Urothelium cell line (cell line): ENCODE results near the gene RNF223.

Experiments used
- DNase-seq: peaks from one replicate; pipeline ENCODE4 v3.0.0; 2011; ENCODE audit warnings: low spot score, mixed read lengths
- FAIRE-seq: peaks from 2 replicates; lab custom pipeline; 2011; peaks lifted over from hg19 to GRCh38; lab: Jason Lieb, UNC

The RNF223 gene

DNA sequence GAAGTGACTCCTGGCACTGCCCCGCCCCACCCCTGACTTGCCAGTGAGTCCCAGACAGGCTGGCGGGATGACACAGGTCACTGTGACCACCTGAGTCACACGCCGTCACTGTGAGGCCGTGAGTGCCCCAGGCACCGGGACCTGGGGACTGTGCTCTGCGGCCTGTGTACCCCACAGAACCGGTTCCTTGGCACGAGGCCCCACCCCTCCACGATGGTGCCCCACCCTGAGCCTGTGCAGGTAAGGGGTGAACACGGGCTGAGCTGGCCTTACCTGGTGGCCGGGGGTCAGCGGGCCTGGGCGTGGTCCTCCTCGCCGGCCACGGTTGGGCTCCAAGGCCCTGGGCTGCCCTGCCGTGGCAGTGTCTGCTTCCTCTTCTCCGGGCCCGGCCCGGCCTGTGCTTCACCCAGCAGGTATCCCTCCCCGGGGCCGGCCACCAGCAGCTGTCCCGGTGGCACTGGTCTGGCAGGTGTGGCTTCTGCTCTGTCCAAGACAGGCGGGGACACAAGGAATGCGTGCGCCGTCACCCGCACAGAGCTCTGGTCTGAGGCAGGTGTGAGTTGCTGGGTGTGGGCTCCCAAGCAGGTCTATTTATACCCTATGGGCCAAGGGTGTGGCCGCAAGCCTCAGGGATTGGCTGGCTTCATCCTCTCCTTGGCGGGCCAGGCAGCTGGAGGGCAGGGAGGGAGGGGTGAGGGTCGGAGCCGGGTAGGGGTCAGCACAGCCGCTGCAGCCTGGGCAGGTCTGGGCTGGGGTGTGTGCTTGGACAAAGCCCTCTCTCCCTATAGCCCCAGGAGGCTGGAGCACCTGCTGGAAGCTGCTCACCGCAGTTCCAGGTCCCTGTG is at the start of gene RNF223:
Gene RNF223 (minus strand): TSS at position 564 of the 845 bp plus-strand sequence. CDS start 1,740 bp downstream, outside the sequence.
- FAIRE-seq (no peak), DNase-seq (no peak)

- DNase-seq (no peak), FAIRE-seq (no peak)
Measured at GRCh38 chr1:1122981-1123480, 48.9 kb upstream of the RNF223 start.

DNA sequence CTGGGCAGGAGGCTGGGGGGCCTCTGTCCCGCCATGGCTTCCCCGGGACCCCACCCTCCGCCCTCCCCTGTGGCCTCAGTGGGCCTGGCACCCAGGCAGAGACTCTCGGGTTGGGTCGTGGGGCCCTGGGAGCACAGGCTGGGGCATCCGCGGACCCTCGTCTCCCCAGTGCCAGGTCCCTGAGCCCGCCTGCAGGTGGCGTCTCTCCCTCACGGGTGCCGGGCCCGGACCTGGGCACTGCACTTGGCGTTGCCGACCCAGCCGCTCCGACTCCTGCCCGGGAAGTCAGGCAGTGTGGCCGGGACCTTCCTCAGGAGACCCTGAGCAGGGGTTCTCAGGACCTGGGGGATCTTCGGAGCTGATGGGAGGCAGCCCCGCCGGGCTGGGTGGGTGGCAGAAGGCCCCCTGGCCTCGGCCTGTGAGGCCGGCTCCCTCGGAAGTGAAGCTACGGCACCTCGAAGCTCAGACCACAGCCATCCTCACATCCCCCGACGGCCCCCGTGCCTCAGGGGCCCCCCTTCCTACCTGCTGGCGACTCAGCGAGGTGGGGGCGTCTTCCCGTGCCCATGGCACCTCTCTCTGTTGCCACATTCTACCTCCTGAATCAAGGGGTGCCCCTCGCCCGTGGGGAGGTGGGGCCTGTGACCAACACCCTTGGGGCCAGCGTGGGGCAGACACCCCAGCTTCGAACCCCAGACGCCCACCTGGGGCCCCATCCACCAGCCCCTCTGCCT is 48.1 kb upstream of the RNF223 start:
- DNase-seq (peak; percentile 78), FAIRE-seq (no peak)

- no peak for FAIRE-seq
- no peak for DNase-seq
Measured at GRCh38 chr1:1121611-1122077, 47.5 kb upstream of the RNF223 start.

GRCh38 chr1:1120866-1121591 is 46.9 kb upstream of the RNF223 start:
- DNase-seq (no peak), FAIRE-seq (no peak)

- no peak for FAIRE-seq
- DNase-seq = no peak
Measured at GRCh38 chr1:1120096-1120495, 46.0 kb upstream of the RNF223 start.

DNA sequence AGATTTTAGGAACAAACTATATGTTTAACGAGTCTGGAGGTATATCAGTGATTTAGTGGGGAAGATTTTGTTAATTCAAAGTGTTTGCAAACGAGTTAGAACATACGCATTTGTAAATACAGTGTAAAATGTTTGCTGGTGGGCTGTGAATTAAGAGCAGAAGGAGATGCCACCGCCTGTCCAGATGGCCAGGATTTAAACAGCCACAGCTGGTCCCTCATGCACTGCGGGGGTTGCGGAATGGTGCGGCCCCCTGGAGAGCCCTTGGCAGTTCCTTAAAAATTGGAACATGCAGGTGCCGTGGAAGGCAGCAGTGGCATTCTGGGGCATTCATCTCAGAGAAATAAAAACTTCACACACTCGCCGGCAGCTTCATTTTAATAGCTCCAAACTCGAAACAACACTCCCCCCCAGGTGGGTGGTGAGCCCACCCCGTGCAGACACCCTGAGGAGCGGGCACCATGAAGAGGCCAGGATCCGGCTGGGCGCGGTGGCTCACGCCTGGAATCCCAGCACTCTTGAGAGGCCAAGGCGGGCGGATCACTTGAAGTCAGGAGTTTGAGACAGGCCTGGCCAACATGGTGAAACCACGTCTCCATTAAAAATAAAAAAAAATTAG is 45.3 kb upstream of the RNF223 start:
- DNase-seq (no peak), FAIRE-seq (no peak)

GRCh38 chr1:1118876-1119220 is 44.7 kb upstream of the RNF223 start:
- no peak for DNase-seq
- FAIRE-seq = no peak

DNA sequence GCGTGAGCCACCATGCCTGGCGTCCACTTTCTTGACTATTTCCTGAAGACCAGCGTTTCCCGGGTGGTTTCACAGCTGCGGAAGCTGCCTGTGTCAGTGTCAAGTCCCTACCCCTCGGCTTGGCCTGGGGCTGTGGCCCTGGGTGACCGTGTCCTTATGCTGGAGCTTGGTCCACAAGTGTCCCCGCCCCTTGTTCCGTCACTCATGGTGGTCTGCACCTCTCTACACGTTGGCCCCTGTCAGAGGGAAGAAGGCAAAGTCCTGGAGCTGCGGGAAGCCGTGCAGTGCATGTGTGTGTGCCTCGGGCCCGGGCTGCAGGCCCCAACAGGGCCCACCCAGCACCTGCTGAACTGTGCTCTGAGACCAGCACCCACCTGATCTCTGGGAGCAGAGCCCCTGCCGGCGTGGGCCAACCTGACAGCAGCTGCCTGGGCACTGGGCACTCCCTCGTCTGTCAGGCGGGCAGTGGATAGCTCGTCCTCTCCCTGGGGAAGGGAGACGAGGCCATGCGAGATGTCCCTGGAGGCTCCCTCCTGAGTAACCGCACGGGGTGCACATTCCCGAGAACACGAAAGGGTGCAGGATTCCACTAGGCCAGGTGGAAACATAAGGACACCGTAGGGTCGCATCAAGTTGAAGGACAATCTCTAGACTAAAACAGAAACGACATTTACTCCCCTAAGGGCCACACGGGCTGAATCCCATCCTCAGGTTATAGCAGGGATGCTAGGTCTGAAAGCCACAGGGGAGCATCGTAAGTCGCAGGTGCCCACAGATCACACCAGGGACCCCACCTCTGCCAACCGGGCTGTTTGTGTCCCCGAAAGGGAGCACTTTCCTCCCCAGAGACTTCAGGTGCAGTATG is 44.1 kb upstream of the RNF223 start:
- DNase-seq = no peak
- FAIRE-seq = no peak

GRCh38 chr1:1117469-1117831 is 43.3 kb upstream of the RNF223 start:
- FAIRE-seq = no peak

DNA sequence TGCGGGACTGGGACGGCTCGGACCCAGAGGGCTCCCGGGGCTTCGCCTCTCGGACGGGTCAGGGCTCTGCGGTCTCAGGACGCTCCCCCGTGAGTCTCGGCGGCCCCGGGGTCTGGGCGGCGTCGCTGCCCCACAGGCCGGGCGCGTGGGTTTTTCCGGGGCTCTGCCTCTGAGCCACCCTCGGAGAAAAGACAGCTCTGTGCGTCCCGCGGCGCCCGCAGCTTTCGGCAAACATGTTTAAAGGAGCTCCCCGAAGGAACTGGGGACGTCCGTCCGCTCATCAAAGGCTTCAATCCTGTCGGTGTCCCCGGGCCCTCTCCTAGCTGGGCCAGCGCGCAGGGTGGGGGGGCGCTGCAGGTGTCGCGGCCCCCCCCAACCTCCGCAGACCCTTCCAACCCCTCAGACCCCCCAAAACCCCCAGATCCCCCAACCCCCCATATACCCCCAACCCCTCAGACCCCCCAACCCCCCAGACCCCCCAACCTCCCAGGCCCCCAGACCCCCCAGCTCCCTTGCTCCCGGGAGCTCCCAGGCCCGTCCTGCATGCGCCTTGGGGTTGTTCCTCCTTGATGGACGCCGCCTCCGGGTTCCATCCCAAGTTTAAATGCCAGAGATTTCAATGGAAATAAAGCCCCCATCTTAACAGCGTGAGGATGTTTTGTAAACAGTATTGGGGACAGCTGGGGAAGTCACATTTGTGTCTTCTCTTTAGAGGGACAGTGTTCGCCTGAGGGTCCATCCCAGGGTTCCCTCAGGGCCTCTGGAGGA is 42.8 kb upstream of the RNF223 start:
- no peak for DNase-seq
- FAIRE-seq = no peak

More at GRCh38 chr1:1117469-1117831, 43.3 kb upstream of the RNF223 start:
- no peak for DNase-seq

DNA sequence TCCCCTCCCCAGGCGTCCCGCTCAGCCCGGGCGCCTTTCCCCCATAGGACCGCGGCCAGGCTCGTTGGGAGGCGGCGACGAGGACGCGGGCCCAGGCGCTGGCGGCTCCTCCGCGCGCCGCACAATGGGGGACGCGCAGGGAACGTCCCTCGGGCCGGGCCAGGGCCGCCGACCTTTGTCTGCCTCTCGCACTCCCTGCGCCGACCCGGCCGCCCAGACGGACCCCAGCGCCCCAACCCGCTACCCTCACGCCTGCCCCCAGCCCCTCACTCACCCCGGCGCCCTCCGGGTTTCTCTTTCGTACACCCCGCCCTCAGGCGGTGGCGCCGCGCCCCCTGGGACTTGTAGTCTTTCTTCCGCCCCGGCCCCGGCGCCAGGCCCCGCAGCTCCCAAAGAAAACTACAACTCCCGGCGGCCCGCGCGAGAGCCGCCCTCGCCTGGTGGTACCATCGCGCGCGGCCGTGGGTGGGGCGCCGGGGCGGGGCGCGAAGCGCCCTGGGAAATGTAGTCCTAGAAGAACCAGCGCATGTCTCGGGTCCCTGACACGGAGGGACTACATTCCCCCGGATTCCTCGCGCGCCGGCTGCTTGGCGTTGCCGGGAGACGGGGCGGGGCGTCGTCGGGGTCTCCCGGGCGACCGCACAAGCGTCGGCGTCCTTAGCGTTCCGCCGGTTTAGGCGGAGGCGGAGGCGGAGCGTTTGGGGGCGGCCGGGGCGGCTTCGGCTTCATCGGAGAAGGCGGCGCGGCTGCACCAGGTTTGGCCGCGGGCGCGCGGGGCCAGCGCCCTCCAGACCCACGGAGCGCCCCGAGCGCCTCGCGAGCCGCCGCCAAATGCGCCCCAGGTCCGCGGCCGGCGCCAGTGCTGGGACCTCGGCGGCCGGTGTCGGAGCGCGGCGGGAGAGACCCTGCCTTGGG is 41.9 kb upstream of the RNF223 start, which contains the start of gene C1orf159:
Gene C1orf159 (minus strand): TSS at position 304 of the 915 bp plus-strand sequence. CDS start 24,546 bp downstream, outside the sequence.
- FAIRE-seq (peak; percentile 50), DNase-seq (peak; percentile 97)

DNA sequence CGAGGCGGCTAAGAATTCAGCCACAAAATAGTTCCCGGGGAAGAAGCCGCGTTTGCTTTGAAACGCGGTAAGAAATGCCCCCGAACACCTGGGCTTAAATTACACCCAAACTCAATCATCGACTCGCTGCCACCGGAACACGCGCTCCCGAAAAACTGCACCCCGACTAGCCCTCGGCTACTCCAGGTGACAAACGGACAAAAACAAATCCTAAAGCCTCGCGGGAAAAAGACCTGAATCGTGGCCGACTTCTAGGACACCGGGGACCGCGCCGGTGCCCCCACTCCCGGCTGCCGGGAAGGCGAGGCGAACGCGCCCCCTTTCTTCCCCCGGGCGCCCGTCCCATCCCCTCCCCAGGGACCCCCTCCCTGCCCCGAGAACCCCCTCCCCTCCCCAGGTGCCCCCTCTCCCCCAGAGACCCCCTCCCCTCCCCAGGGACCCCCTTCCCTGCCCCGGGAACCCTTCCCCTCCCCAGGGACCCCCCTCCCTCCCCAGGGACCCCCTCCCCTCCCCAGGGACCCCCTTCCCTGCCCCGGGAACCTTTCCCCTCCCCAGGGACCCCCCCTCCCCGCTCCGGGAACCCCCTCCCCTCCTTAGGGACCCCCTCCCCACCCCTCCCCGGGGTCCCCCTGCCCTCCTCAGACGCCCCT is 41.2 kb upstream of the RNF223 start:
- FAIRE-seq = no peak
- DNase-seq = no peak

GRCh38 chr1:1114431-1114830 is 40.3 kb upstream of the RNF223 start:
- FAIRE-seq (no peak), DNase-seq (no peak)

- no peak for DNase-seq
- FAIRE-seq = no peak
Measured at GRCh38 chr1:1112237-1112985, 38.3 kb upstream of the RNF223 start.

DNA sequence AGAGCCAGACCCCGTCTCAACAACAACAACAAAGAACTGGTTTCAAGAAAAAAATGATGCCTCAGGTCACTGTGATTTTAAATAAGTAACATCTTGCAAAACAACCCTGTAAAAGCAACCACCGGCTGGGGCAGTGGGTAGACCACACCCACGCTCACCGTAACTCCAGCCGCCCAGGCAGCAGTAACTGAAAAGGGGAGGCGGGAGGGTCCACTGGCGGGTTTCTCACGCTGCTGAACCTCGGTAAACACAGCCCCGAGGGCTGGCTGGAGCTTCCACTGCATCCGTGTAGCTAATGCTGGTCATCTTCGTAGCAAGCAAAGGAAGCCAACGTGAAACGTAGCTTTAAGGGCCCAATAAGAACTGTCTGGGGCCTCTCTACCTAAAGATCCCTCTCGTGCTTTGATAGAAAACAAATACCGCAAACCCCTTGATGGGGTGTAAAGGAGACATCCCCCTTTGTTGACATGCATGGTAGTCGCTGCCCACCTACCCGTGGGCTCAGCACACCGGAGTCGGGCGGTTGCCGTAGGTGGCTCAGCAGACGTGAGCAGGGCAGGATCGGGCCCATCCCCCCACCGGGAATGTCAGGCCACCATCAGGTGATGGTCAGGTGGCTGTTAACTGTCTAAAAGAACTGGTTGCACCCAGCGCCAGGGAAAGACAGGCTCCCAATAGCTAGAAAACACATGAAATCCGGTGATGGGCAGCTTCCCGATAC is 37.6 kb upstream of the RNF223 start:
- FAIRE-seq = no peak
- no peak for DNase-seq
